AG10803 (cell line): Measurements from ENCODE around the gene EDC3.
A peak's percentile ranks its signal among the peaks of the same experiment; 100 is the strongest.
"Not testable (repeated sequence)": the region's sequence is repeated elsewhere in the genome, so short reads cannot be mapped to it uniquely, and the experiment has no call there.

Experiments used
- DNase-seq: peaks from one replicate; pipeline ENCODE4 v3.0.0; 2010; ENCODE audit warnings: low read depth
- H3K4me3 ChIP-seq: 2 replicates; pipeline ENCODE4 v1.5.1; 2011; ENCODE audit warnings: mild to moderate bottlenecking, low read length, control low read depth
- CTCF ChIP-seq: conservative IDR thresholded peaks from 2 replicates; pipeline ENCODE4 v1.5.1; 2011; ENCODE audit warnings: mild to moderate bottlenecking, low read length, control low read depth, inconsistent platforms

The EDC3 gene

GRCh38 chr15:74630284-74631086, 65.3 kb downstream of the EDC3 start:
- peak; percentile 17; the same call in 1 of the 2 replicates for TF ChIP-seq CTCF
- H3K4me3 ChIP-seq = no peak overlapping the region
- no peak for DNase-seq

DNA sequence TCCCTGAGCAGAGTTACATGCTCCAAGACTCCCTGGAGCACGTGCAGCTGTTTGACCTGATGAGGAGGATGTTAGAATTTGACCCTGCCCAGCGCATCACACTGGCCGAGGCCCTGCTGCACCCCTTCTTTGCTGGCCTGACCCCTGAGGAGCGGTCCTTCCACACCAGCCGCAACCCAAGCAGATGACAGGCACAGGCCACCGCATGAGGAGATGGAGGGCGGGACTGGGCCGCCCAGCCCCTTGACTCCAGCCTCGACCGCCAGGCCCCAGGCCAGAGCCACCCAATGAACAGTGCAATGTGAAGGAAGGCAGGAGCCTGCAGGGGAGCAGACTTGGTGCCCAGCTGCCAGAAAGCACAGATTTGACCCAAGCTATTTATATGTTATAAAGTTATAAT, 66.1 kb downstream of the EDC3 start:
- not testable (repeated sequence) for DNase-seq, H3K4me3 ChIP-seq

GRCh38 chr15:74628949-74629348, 66.9 kb downstream of the EDC3 start:
- TF ChIP-seq CTCF = no peak
- no peak overlapping the region for H3K4me3 ChIP-seq
- DNase-seq = no peak

DNA sequence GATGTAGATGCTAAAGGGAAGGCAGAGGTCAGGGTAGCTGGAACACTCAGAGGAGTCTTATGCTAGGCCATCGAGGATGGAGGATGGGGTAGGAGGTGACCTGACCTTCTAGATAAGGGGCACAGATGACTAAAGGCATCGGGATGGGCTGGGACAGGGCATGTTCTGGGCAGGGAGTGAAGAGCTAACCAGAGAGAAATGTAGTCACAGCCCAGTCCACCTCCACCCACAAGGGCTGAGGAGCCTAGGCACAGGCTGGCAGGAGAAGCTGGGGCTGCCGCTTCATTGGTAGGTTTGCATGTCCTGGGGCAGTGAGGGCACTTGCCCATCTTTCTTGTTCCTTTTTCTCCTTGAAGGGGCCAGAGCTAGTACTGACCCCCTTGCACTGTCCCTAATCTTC, 67.6 kb downstream of the EDC3 start:
- TF ChIP-seq CTCF = no peak
- H3K4me3 ChIP-seq = no peak overlapping the region
- DNase-seq = no peak

DNA sequence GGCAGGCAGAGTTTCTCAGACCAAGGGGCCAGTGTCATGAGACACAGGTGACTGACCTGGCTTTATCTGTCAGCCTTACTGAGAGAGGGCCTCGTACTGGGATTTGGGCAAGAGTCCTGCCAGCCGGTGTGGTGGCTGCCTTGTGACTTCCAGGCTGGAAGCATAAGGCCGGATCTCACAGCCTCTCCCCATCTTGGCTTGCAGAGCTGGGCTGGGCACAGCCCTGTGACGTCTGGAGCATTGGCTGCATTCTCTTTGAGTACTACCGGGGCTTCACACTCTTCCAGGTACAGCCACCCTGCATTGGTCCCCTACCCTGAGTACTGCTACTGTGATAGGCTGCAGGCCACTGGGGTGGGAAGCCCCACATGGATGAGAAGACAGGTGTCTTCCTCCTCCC, 68.1 kb downstream of the EDC3 start:
- no peak for DNase-seq
- no peak for TF ChIP-seq CTCF

GRCh38 chr15:74626752-74627692, 68.8 kb downstream of the EDC3 start:
- no peak for TF ChIP-seq CTCF
- H3K4me3 ChIP-seq = no peak overlapping the region
- no peak for DNase-seq

More for the DNA sequence above, 68.1 kb downstream of the EDC3 start:
- H3K4me3 ChIP-seq = no peak overlapping the region

GRCh38 chr15:74626336-74626735, 69.5 kb downstream of the EDC3 start:
- no peak overlapping the region for H3K4me3 ChIP-seq
- TF ChIP-seq CTCF = no peak
- no peak for DNase-seq
